GM12878 (cell line): ENCODE measurements around the gene ZNF618. TPM values are rescaled to one million over a fixed set of nuclear protein-coding genes. Genes with fewer than 3 reads are reported as not detected.

Experiments used
- ATAC-seq: fragments of 200-7000 bp; cut with Tn5 transposase; 3 replicates; pipeline ENCODE4 v1.9.1; 2020; ENCODE audit warnings: mild to moderate bottlenecking, moderate library complexity
- BruUV-seq: library from RNA; stranded (reverse); fragments of 400-500 nt; replicated peaks from 2 replicates; lab custom pipeline; 2021; lab: Mats Ljungman, UMichigan
- CTCF ChIA-PET: fragments of 300-600 bp; sonication (Branson Sonifier 250); formaldehyde crosslinking; extraction: SDS; loops from one replicate; lab custom pipeline; 2021; ENCODE audit warnings: inconsistent platforms; lab: Yijun Ruan, JAX
- POLR2A ChIA-PET: fragments of 350-600 bp; formaldehyde crosslinking; extraction: SDS; loops from one replicate; lab custom pipeline; 2021; ENCODE audit warnings: inconsistent platforms; lab: Charles Lee
- RAD21 ChIA-PET: fragments of 300-600 bp; sonication (Branson Sonifier 250); formaldehyde crosslinking; loops from one replicate; lab custom pipeline; 2023; ENCODE audit warnings: antibody characterized with exemption; ENCODE audit not compliant: unreplicated experiment; lab: Charles Lee
- SMC1A ChIA-PET: fragments of 300-600 bp; sonication (Branson Sonifier 250); formaldehyde crosslinking; loops from one replicate; lab custom pipeline; 2023; ENCODE audit not compliant: unreplicated experiment, uncharacterized antibody; lab: Charles Lee
- DNase-seq: peaks from one replicate; pipeline ENCODE4 v3.0.0-alpha.2; 2011; ENCODE audit warnings: low read depth, low spot score
- FAIRE-seq: peaks from 3 replicates; lab custom pipeline; 2011; peaks lifted over from hg19 to GRCh38; lab: Jason Lieb, UNC
- H2AFZ ChIP-seq: 2 replicates; pipeline ENCODE4 v1.6.0; 2011; ENCODE audit warnings: low read depth, low read length, control low read depth; ENCODE audit not compliant: control insufficient read depth
- H3K27ac ChIP-seq: 2 replicates; pipeline ENCODE4 v1.5.1; 2011; ENCODE audit warnings: control low read depth; ENCODE audit not compliant: control insufficient read depth, insufficient read depth
- H3K27me3 ChIP-seq, 2 experiments: replicated peaks in 1 of 2; 2 replicates each; pipeline versions ENCODE4 v1.6.0 to v1.6.1; 2011; ENCODE audit warnings: low read length in 1 of 2; ENCODE audit not compliant: control insufficient read depth in 2 of 2, insufficient read depth in 2 of 2
- H3K36me3 ChIP-seq, 2 experiments: 2 replicates each; pipeline ENCODE4 v1.5.1; 2011; ENCODE audit warnings: low read length in 1 of 2; ENCODE audit not compliant: control insufficient read depth in 2 of 2, insufficient read depth in 2 of 2
- H3K4me1 ChIP-seq: 2 replicates; pipeline ENCODE4 v1.6.1; 2011; ENCODE audit warnings: mild to moderate bottlenecking, low read length, moderate library complexity, mixed read lengths; ENCODE audit not compliant: control insufficient read depth, insufficient read depth
- H3K4me2 ChIP-seq: 2 replicates; pipeline ENCODE4 v1.6.0; 2011; ENCODE audit warnings: control low read depth; ENCODE audit not compliant: control insufficient read depth, insufficient read depth
- H3K4me3 ChIP-seq: fragments of 200-600 bp; sonication (generic); 2 replicates; pipeline ENCODE4 v1.5.1; 2016
- H3K79me2 ChIP-seq: 2 replicates; pipeline ENCODE4 v1.6.0; 2011; ENCODE audit warnings: low read length; ENCODE audit not compliant: control insufficient read depth, insufficient read depth
- H3K9ac ChIP-seq: 2 replicates; pipeline ENCODE4 v1.8.0; 2011; ENCODE audit warnings: low read length, control low read depth, mixed read lengths; ENCODE audit not compliant: control insufficient read depth, insufficient read depth
- H3K9me3 ChIP-seq: replicated peaks from 3 replicates; pipeline ENCODE4 v1.5.1; 2011; ENCODE audit warnings: mild to moderate bottlenecking, low read length; ENCODE audit not compliant: control insufficient read depth, insufficient read depth
- H4K20me1 ChIP-seq: 2 replicates; pipeline ENCODE4 v1.6.0; 2011; ENCODE audit not compliant: control insufficient read depth, insufficient read depth
- ATF3 ChIP-seq: IDR thresholded peaks from 2 replicates; pipeline ENCODE4 v1.6.1; 2011; ENCODE audit warnings: low read depth, mild to moderate bottlenecking, low read length, moderate library complexity, borderline replicate concordance; ENCODE audit errors: extremely low read depth
- BHLHE40 ChIP-seq, 2 experiments: fragments of 450-650 bp in 1 of 2; IDR thresholded peaks; 2 replicates each; pipeline ENCODE4 v1.6.1; 2011 to 2017; ENCODE audit warnings: low read depth in 2 of 2, borderline replicate concordance in 1 of 2, improper control_type of control experiment in 1 of 2, low read length in 1 of 2, mild to moderate bottlenecking in 1 of 2
- CTCF ChIP-seq, 3 experiments: IDR thresholded peaks in 2 of 3; conservative IDR thresholded peaks in 1 of 3; 2 replicates each; pipeline ENCODE4 v1.5.1; 2011; ENCODE audit warnings: low read depth in 3 of 3, low read length in 3 of 3, mild to moderate bottlenecking in 3 of 3, control low read depth in 2 of 3, moderate library complexity in 2 of 3, inconsistent platforms in 1 of 3, mixed read lengths in 1 of 3; ENCODE audit not compliant: control insufficient read depth in 2 of 3, insufficient read depth in 1 of 3; ENCODE audit errors: extremely low read depth in 1 of 3
- E2F8 ChIP-seq: fragments of 450-650 bp; IDR thresholded peaks from 2 replicates; pipeline ENCODE4 v1.6.1; 2018; ENCODE audit warnings: mild to moderate bottlenecking, low read depth, moderate library complexity; ENCODE audit not compliant: partially characterized antibody
- IRF5 ChIP-seq: fragments of 450-650 bp; IDR thresholded peaks from 2 replicates; pipeline ENCODE4 v1.6.1; 2017; ENCODE audit warnings: borderline replicate concordance
- KAT2A ChIP-seq: conservative IDR thresholded peaks from 2 replicates; pipeline ENCODE4 v1.6.1; 2011; ENCODE audit warnings: low read depth, low read length; ENCODE audit not compliant: control insufficient read depth
- KLF5 ChIP-seq: fragments of 450-650 bp; IDR thresholded peaks from 2 replicates; pipeline ENCODE4 v1.6.1; 2014; ENCODE audit warnings: mild to moderate bottlenecking; ENCODE audit not compliant: partially characterized antibody
- MEF2B ChIP-seq: fragments of 450-650 bp; IDR thresholded peaks from 2 replicates; pipeline ENCODE4 v1.6.1; 2018; ENCODE audit warnings: mild to moderate bottlenecking, moderate library complexity; ENCODE audit not compliant: partially characterized antibody, poor library complexity, severe bottlenecking
- PML ChIP-seq: IDR thresholded peaks from 2 replicates; pipeline ENCODE4 v1.6.1; 2012; ENCODE audit warnings: low read length, inconsistent platforms
- RBBP5 ChIP-seq: fragments of 200-600 bp; sonication (generic); conservative IDR thresholded peaks from 2 replicates; pipeline ENCODE4 v1.6.1; 2016
- RUNX3 ChIP-seq: IDR thresholded peaks from 2 replicates; pipeline ENCODE4 v1.6.1; 2012; ENCODE audit warnings: low read length, inconsistent platforms
- SREBF2 ChIP-seq: IDR thresholded peaks from 2 replicates; pipeline ENCODE4 v1.6.1; 2012; ENCODE audit warnings: mild to moderate bottlenecking, low read length
- ZBED1 ChIP-seq: IDR thresholded peaks from 2 replicates; pipeline ENCODE4 v1.6.1; 2016; ENCODE audit warnings: borderline replicate concordance
- ZNF592 ChIP-seq: fragments of 450-650 bp; IDR thresholded peaks from 2 replicates; pipeline ENCODE4 v1.6.1; 2017; ENCODE audit warnings: mild to moderate bottlenecking, moderate library complexity
- WGBS: methylation state at CpG from one replicate; pipeline ENCODE4 v1.1.6; 2016; ENCODE audit warnings: low lambda C conversion rate; ENCODE audit not compliant: insufficient replicate concordance, insufficient coverage; ENCODE audit errors: missing lambda C conversion rate; 5-methylcytosine and 5-hydroxymethylcytosine counted together
- in situ Hi-C: fragments of 300-500 bp; cut with MboI; formaldehyde crosslinking; loops from 9 replicates; pipeline ENCODE4 v1.14.3; 2018; ENCODE audit warnings: mixed read lengths
- intact Hi-C: fragments of 100-400 bp; cut with micrococcal nuclease; formaldehyde crosslinking; loops from one replicate; pipeline ENCODE4 v1.14.2; 2022; ENCODE audit not compliant: unreplicated experiment
- polyA plus RNA-seq, 11 experiments: library from polyadenylated mRNA; depleted of rRNA in 4 of 11; unstranded in 6 of 11; stranded (reverse) in 5 of 11; fragments of >200 nt; fragmentation: Nextera tagmentation in 4 of 11; fragmentation: Illumina TruSeq in 1 of 11; extraction: Ambion mirVana in 4 of 11; extraction: Trizol in 1 of 11; gene quantifications; 1 replicate in 1 of 11; 2 replicates in 10 of 11; pipeline versions ENCODE4 v1.2.1 to v1.2.3, GENCODE V29; 2011 to 2016; ENCODE audit warnings: inconsistent platforms in 2 of 11, missing spikeins in 2 of 11, low read depth in 1 of 11
- total RNA-seq, 4 experiments: library from RNA; depleted of rRNA in 3 of 4; stranded (reverse); fragments of >200 nt in 3 of 4; fragmentation: Illumina TruSeq in 1 of 4; extraction: Trizol in 1 of 4; gene quantifications; 2 replicates each; pipeline versions ENCODE4 v1.2.1 to v1.2.3, GENCODE V29; 2013 to 2021

ZNF618 gene
- total and polyA plus RNA-seq, 10 of the 15 experiments (the other 5 are each of a cell fraction or from before 2014, with no cell fraction given): 0.01 to 0.24 (median 0.06) TPM; not detected in 2

GRCh38 chr9:114030364-114030763 lies 154.3 kb downstream of the ZNF618 start:
- Histone ChIP-seq H3K4me2 (no peak overlapping the region), H3K4me3 (no peak overlapping the region), H4K20me1 (no peaks in the 10 kb centered on the region), H3K36me3 (no peaks in the 10 kb centered on the region), H3K27ac (no peak overlapping the region), H3K27me3 (no peaks in the 10 kb centered on the region), H3K9me3 (no peaks in the 10 kb centered on the region; the same call in 2 of the 3 replicates), H3K79me2 (no peaks in the 10 kb centered on the region), H2AFZ (no peak overlapping the region), H3K9ac (no peak overlapping the region), H3K4me1 (no peaks in the 10 kb centered on the region)
- ChIA-PET RAD21 (no interaction called here), SMC1A (no interaction called here), POLR2A (no interaction called here), CTCF (no interaction called here)
- WGBS: 25% methylated on average over 9 of the region's 9 CpGs
- BruUV-seq: no TSS peak
- ATAC-seq: no peak
- in situ Hi-C loops: loop anchor here (25.0 kb wide), 1 partner anchor 568 kb away; the partner anchor contains the start of gene RGS3
- intact Hi-C loops: no loop called here
- no peak for FAIRE-seq
- DNase-seq: no peak
- TF ChIP-seq MEF2B (no peak), CTCF (IDR thresholded peaks at IDR 0.05 in 2 of 3, conservative IDR thresholded peaks at IDR 0.05 in 1 of 3; ENCODE audit: control insufficient read depth in 2 of 3, extremely low read depth in 1 of 3, insufficient read depth in 1 of 3, low read depth in 3 of 3, low read length in 3 of 3) (no peak), SREBF2 (no peak), E2F8 (no peak), BHLHE40 (IDR thresholded peaks at IDR 0.05; ENCODE audit: borderline replicate concordance in 1 of 2, low read depth in 2 of 2, low read length in 1 of 2) (no peak), KAT2A (no peak), ATF3 (no peak), RBBP5 (no peak), IRF5 (no peak), ZBED1 (no peak), KLF5 (no peak), ZNF592 (no peak), RUNX3 (no peak), PML (no peak)
